HEK293T (cell line): ENCODE data around the gene CFDP1.

ENCODE experiments used
- CTCF ChIA-PET: fragments of 350-600 bp; formaldehyde crosslinking; extraction: SDS; loops from one replicate; lab custom pipeline; 2021; ENCODE audit warnings: antibody characterized with exemption, inconsistent platforms; lab: Yijun Ruan, JAX
- POLR2A ChIA-PET: fragments of 350-600 bp; formaldehyde crosslinking; extraction: SDS; loops from one replicate; lab custom pipeline; 2020; ENCODE audit warnings: antibody characterized with exemption, inconsistent platforms; lab: Yijun Ruan, JAX
- DNase-seq: peaks from one replicate; pipeline ENCODE4 v3.0.0; 2012; ENCODE audit warnings: mixed read lengths; ENCODE audit errors: extremely low spot score
- ARNT ChIP-seq: fragments of 450-650 bp; IDR thresholded peaks from 2 replicates; pipeline ENCODE4 v1.6.1; 2017; ENCODE audit warnings: mild to moderate bottlenecking
- BHLHE40 ChIP-seq: fragments of 450-650 bp; IDR thresholded peaks from 2 replicates; pipeline ENCODE4 v1.6.1; 2016; ENCODE audit warnings: mild to moderate bottlenecking, moderate library complexity, borderline replicate concordance
- CTBP1 ChIP-seq: fragments of 450-650 bp; IDR thresholded peaks from 2 replicates; pipeline ENCODE4 v1.6.1; 2016; ENCODE audit warnings: borderline replicate concordance
- ELF4 ChIP-seq: fragments of 450-650 bp; IDR thresholded peaks from 2 replicates; pipeline ENCODE4 v1.6.1; 2017; ENCODE audit warnings: antibody characterized with exemption
- FOXA1 ChIP-seq: fragments of 450-650 bp; IDR thresholded peaks from 2 replicates; pipeline ENCODE4 v1.6.1; 2016; ENCODE audit warnings: mild to moderate bottlenecking
- FOXK2 ChIP-seq: fragments of 450-650 bp; IDR thresholded peaks from 2 replicates; pipeline ENCODE4 v1.6.1; 2016; ENCODE audit warnings: mild to moderate bottlenecking
- FOXM1 ChIP-seq: fragments of 450-650 bp; IDR thresholded peaks from 2 replicates; pipeline ENCODE4 v1.6.1; 2017; ENCODE audit warnings: mild to moderate bottlenecking, borderline replicate concordance
- HDGF ChIP-seq: fragments of 450-650 bp; IDR thresholded peaks from 2 replicates; pipeline ENCODE4 v1.6.1; 2017; ENCODE audit warnings: antibody characterized with exemption, borderline replicate concordance
- L3MBTL2 ChIP-seq: fragments of 450-650 bp; conservative IDR thresholded peaks from 2 replicates; pipeline ENCODE4 v1.6.1; 2016; ENCODE audit warnings: mild to moderate bottlenecking
- LEF1 ChIP-seq: fragments of 450-650 bp; IDR thresholded peaks from 2 replicates; pipeline ENCODE4 v1.6.1; 2017; ENCODE audit warnings: mild to moderate bottlenecking, borderline replicate concordance
- NFRKB ChIP-seq: fragments of 450-650 bp; IDR thresholded peaks from 2 replicates; pipeline ENCODE4 v1.6.1; 2016; ENCODE audit warnings: mild to moderate bottlenecking, moderate library complexity
- SP1 ChIP-seq: fragments of 450-650 bp; IDR thresholded peaks from 2 replicates; pipeline ENCODE4 v1.6.1; 2017
- SUZ12 ChIP-seq: fragments of 450-650 bp; IDR thresholded peaks from 2 replicates; pipeline ENCODE4 v1.6.1; 2016; ENCODE audit warnings: mild to moderate bottlenecking
- TARDBP ChIP-seq: fragments of 450-650 bp; IDR thresholded peaks from 2 replicates; pipeline ENCODE4 v1.6.1; 2016
- ZNF384 ChIP-seq: fragments of 450-650 bp; IDR thresholded peaks from 2 replicates; pipeline ENCODE4 v1.6.1; 2016
- TF ChIP-seq, protein P1 (sequence below): fragments of 450-650 bp; IDR thresholded peaks from 2 replicates; pipeline ENCODE4 v1.6.1; 2016

Gene CFDP1

GRCh38 chr16:75267631-75268264, 165.6 kb downstream of the CFDP1 start:
- POLR2A ChIA-PET: no interaction called here
- CTCF ChIA-PET: interaction anchor here (1.2 kb wide), 1 partner anchor 118 kb away, joined by 3 read pairs; no protein-coding TSS in a partner anchor
- DNase-seq: no peak
- TF ChIP-seq FOXM1: no peak
- no peak for TF ChIP-seq ARNT
- TF ChIP-seq ZNF384: no peak
- no peak for TF ChIP-seq BHLHE40
- TF ChIP-seq LEF1: no peak
- no peak for TF ChIP-seq FOXK2
- TF ChIP-seq ELF4: no peak
- TF ChIP-seq TARDBP: no peak
- TF ChIP-seq SUZ12: no peak

DNA sequence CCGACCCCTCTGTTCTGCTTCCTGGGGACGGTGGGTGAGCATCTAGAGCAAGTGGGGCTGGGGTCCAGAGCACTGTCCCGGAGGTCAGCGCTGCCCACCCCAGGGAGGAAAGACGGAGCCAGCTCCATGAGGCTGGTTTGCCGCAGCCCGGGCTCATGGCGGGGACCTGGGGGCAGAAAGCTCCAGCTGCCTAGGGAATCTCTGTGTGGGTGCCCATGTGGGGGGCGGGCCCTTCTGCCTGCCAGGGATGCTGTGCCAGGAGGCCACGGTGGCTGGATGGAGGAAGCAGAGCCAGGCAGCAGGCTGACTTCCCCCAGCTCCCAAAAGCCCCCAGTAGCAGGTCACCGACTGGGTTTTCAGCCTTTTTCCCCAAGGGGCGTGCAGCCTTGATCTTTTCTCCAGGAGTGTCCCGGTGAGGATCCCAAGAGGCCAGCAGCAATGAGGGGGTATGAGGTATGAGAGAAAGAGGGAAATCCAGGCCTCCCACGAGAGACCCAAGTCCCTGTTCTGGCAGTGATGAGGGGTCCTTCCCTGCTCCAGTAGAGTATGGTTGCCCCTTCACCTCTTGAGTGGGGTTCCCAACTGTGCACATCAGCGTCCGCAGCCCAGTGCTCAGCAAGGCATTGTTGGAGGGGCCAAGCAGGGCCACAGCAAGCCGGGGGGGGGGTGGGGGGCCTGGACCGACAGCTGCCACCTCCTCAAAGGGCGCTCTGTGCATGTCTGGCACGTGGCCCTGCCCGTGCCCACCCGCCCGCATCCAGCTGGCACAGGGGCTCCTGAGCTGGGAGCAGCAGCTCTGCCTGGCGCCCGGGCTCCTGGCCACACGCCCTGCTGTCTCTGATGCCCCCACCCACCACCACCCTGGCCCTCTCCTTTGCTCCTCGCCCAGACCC, 166.3 kb downstream of the CFDP1 start:
- POLR2A ChIA-PET: interaction anchor here (0.5 to 1.4 kb wide), 5 partner anchors 11 to 83 kb away, joined by 3 to 4 read pairs (median 3); no protein-coding TSS in a partner anchor
- TF ChIP-seq FOXM1 (no peak), BHLHE40 (no peak), L3MBTL2 (no peak), LEF1 (no peak)
- no peak for DNase-seq
- CTCF ChIA-PET: no interaction called here

DNA sequence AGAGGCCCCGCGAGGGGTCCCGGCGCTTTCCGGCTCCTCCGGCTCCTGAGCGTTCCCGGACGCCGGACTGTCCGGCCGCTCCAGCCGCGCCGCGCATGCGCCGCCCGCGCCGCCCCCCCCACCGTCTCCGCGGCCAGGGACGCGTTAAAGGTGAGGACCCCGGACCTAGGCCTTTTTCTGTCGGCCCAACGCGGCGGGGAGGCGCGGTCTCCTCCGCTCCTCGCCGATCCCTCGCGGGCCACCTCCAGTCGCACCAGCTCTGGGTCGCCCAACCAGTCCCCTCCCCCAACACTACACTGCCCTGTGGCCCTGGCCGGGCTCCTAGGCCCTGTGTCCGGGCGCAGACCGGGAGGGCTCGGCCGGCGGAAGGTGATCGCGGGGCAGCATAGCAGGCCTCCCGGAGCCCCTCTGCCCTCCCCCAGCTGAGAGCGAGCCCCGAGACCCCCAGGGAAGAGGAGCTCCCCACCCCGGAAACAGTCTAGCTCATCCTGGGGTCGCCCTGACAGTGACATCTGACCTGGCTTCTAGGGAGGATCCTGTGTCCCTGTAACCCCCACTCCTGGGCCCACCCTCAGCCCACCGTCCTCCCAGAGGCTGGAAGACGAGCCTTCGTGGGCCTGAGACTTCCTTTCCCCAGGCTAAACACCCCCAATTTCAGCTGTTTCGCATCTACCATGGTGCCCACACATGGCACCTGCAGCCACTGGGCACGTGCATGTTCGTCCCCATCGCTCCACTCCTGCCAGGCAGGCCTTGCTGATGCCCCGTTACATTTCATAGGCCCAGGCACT, 167.2 kb downstream of the CFDP1 start:
- ChIA-PET POLR2A (interaction anchor here (0.5 to 1.4 kb wide), 6 partner anchors 10 to 84 kb away, joined by 3 to 4 read pairs (median 3); no protein-coding TSS in a partner anchor), CTCF (no interaction called here)
- DNase-seq: peak; percentile 93
- TF ChIP-seq ARNT: no peak
- no peak for TF ChIP-seq SUZ12
- TF ChIP-seq FOXM1: no peak

- POLR2A ChIA-PET: interaction anchor here (0.5 to 1.4 kb wide), 4 partner anchors 17 to 62 kb away, joined by 3 to 4 read pairs (median 3); no protein-coding TSS in a partner anchor
Measured at GRCh38 chr16:75264999-75265910, 168.0 kb downstream of the CFDP1 start.

GRCh38 chr16:75264457-75264998, 168.8 kb downstream of the CFDP1 start:
- DNase-seq: no peak
- no peak for TF ChIP-seq LEF1
- no peak for TF ChIP-seq FOXM1
- no peak for TF ChIP-seq SUZ12
- no peak for TF ChIP-seq NFRKB
- TF ChIP-seq CTBP1: no peak
- TF ChIP-seq, protein P1, sequence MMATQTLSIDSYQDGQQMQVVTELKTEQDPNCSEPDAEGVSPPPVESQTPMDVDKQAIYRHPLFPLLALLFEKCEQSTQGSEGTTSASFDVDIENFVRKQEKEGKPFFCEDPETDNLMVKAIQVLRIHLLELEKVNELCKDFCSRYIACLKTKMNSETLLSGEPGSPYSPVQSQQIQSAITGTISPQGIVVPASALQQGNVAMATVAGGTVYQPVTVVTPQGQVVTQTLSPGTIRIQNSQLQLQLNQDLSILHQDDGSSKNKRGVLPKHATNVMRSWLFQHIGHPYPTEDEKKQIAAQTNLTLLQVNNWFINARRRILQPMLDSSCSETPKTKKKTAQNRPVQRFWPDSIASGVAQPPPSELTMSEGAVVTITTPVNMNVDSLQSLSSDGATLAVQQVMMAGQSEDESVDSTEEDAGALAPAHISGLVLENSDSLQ: no peak
- TF ChIP-seq ELF4: no peak
- TF ChIP-seq FOXK2: no peak
- TF ChIP-seq SP1: no peak
- TF ChIP-seq L3MBTL2: no peak
- TF ChIP-seq BHLHE40: no peak
- TF ChIP-seq ARNT: no peak
- no peak for TF ChIP-seq FOXA1
- TF ChIP-seq ZNF384: no peak
- no peak for TF ChIP-seq HDGF
- CTCF ChIA-PET: no interaction called here
- POLR2A ChIA-PET: no interaction called here

More at GRCh38 chr16:75264999-75265910, 168.0 kb downstream of the CFDP1 start:
- peak; percentile 41 for DNase-seq
- CTCF ChIA-PET: no interaction called here
- no peak for TF ChIP-seq FOXK2
- TF ChIP-seq TARDBP: no peak
- TF ChIP-seq, protein P1: no peak
- TF ChIP-seq CTBP1: no peak
- TF ChIP-seq HDGF: no peak
- TF ChIP-seq ARNT: no peak
- TF ChIP-seq L3MBTL2: no peak
- TF ChIP-seq SUZ12: no peak
- no peak for TF ChIP-seq FOXA1
- TF ChIP-seq LEF1: no peak
- TF ChIP-seq NFRKB: no peak
